ENCODE results near the gene RAB3GAP2. TPM values are rescaled to one million over a fixed set of nuclear protein-coding genes. Genes with fewer than 3 reads are reported as not detected.
"Not testable (repeated sequence)": the region's sequence is repeated elsewhere in the genome, so short reads cannot be mapped to it uniquely, and the experiment has no call there.

RAB3GAP2 gene
- total RNA-seq, 2 experiments from 2014 or later: 49.5 to 55.4 TPM

GRCh38 chr1:220249522-220249921 is 22.7 kb downstream of the RAB3GAP2 start:
- peaks cover 77% of the 10 kb centered on the region for H3K36me3 Mint-ChIP-seq (ENCODE audit: low read depth)
- ChIA-PET CTCF (no interaction called here), POLR2A (no interaction called here)
- H3K27me3 Mint-ChIP-seq: no peaks in the 10 kb centered on the region
- peaks cover 48% of the 10 kb centered on the region for H3K9me3 Mint-ChIP-seq
- H3K27ac Mint-ChIP-seq: no peak overlapping the region
- H3K4me3 Mint-ChIP-seq: no peak overlapping the region
- H3K4me1 Mint-ChIP-seq: peaks cover 3% of the 10 kb centered on the region
- no peak for DNase-seq

GRCh38 chr1:220248715-220249265 is 23.5 kb downstream of the RAB3GAP2 start:
- POLR2A ChIA-PET, H3K4me3 Mint-ChIP-seq, H3K4me1 Mint-ChIP-seq, H3K27me3 Mint-ChIP-seq, CTCF ChIA-PET, DNase-seq, H3K27ac Mint-ChIP-seq: not testable (repeated sequence)
- Mint-ChIP-seq H3K9me3 (peaks cover 51% of the 10 kb centered on the region), H3K36me3 (ENCODE audit: low read depth) (peaks cover 79% of the 10 kb centered on the region)

- H3K27me3 Mint-ChIP-seq, H3K27ac Mint-ChIP-seq, DNase-seq, POLR2A ChIA-PET, H3K4me3 Mint-ChIP-seq, CTCF ChIA-PET: not testable (repeated sequence)
- H3K9me3 Mint-ChIP-seq: peaks cover 40% of the 10 kb centered on the region
- peaks cover 11% of the 10 kb centered on the region for H3K4me1 Mint-ChIP-seq
- H3K36me3 Mint-ChIP-seq (ENCODE audit: low read depth): peaks cover 58% of the 10 kb centered on the region
Observed at GRCh38 chr1:220245900-220246299, 26.4 kb downstream of the RAB3GAP2 start.

GRCh38 chr1:220243947-220244346 is 28.3 kb downstream of the RAB3GAP2 start:
- no peaks in the 10 kb centered on the region for H3K27me3 Mint-ChIP-seq
- H3K36me3 Mint-ChIP-seq (ENCODE audit: low read depth): peaks cover 43% of the 10 kb centered on the region
- no peak overlapping the region for H3K27ac Mint-ChIP-seq
- no peak overlapping the region for H3K4me3 Mint-ChIP-seq
- ChIA-PET POLR2A (no interaction called here), CTCF (no interaction called here)
- peaks cover 23% of the 10 kb centered on the region for H3K9me3 Mint-ChIP-seq
- no peak for DNase-seq
- H3K4me1 Mint-ChIP-seq: peaks cover 11% of the 10 kb centered on the region

GRCh38 chr1:220241072-220241663 is 31.1 kb downstream of the RAB3GAP2 start:
- H3K4me3 Mint-ChIP-seq: no peak overlapping the region
- peaks cover 11% of the 10 kb centered on the region for H3K4me1 Mint-ChIP-seq
- no peak overlapping the region for H3K27ac Mint-ChIP-seq
- ChIA-PET POLR2A (no interaction called here), CTCF (no interaction called here)
- H3K36me3 Mint-ChIP-seq (ENCODE audit: low read depth): peaks cover 30% of the 10 kb centered on the region
- no peaks in the 10 kb centered on the region for H3K27me3 Mint-ChIP-seq
- DNase-seq: no peak
- H3K9me3 Mint-ChIP-seq: peaks cover 8% of the 10 kb centered on the region

GRCh38 chr1:220239966-220240365 is 32.3 kb downstream of the RAB3GAP2 start:
- Mint-ChIP-seq H3K9me3 (peaks cover 5% of the 10 kb centered on the region), H3K27ac (no peak overlapping the region), H3K27me3 (no peaks in the 10 kb centered on the region), H3K4me1 (peaks cover 9% of the 10 kb centered on the region), H3K4me3 (no peak overlapping the region), H3K36me3 (ENCODE audit: low read depth) (peaks cover 23% of the 10 kb centered on the region)
- CTCF ChIA-PET: no interaction called here
- POLR2A ChIA-PET: no interaction called here
- no peak for DNase-seq

- DNase-seq: no peak
- Mint-ChIP-seq H3K27ac (no peak overlapping the region), H3K4me1 (peaks cover 7% of the 10 kb centered on the region), H3K9me3 (peaks cover 2% of the 10 kb centered on the region), H3K27me3 (no peaks in the 10 kb centered on the region), H3K4me3 (no peak overlapping the region), H3K36me3 (ENCODE audit: low read depth) (peaks cover 15% of the 10 kb centered on the region)
- POLR2A ChIA-PET: no interaction called here
- CTCF ChIA-PET: interaction anchor here (1.5 kb wide), 1 partner anchor 12 kb away, joined by 3 read pairs; no protein-coding TSS in a partner anchor
Observed at GRCh38 chr1:220239213-220239612, 33.0 kb downstream of the RAB3GAP2 start.

GRCh38 chr1:220236278-220236677 is 36.0 kb downstream of the RAB3GAP2 start:
- H3K36me3 Mint-ChIP-seq (ENCODE audit: low read depth): peaks cover 19% of the 10 kb centered on the region
- H3K27ac Mint-ChIP-seq, H3K9me3 Mint-ChIP-seq, H3K27me3 Mint-ChIP-seq, POLR2A ChIA-PET, H3K4me3 Mint-ChIP-seq, H3K4me1 Mint-ChIP-seq, DNase-seq: not testable (repeated sequence)
- CTCF ChIA-PET: interaction anchor here (0.6 to 1.0 kb wide), 2 partner anchors 9 to 68 kb away, joined by 3 read pairs; no protein-coding TSS in a partner anchor

GRCh38 chr1:220235462-220235861 is 36.8 kb downstream of the RAB3GAP2 start:
- no peak for DNase-seq
- Mint-ChIP-seq H3K27me3 (no peaks in the 10 kb centered on the region), H3K4me1 (no peaks in the 10 kb centered on the region), H3K36me3 (ENCODE audit: low read depth) (peaks cover 24% of the 10 kb centered on the region), H3K4me3 (no peak overlapping the region), H3K27ac (no peak overlapping the region), H3K9me3 (no peaks in the 10 kb centered on the region)
- POLR2A ChIA-PET: interaction anchor here (0.6 kb wide), 1 partner anchor 639 kb away, joined by 3 read pairs; no protein-coding TSS in a partner anchor
- CTCF ChIA-PET: interaction anchor here (1.0 kb wide), 1 partner anchor 9 kb away, joined by 3 read pairs; no protein-coding TSS in a partner anchor

- Mint-ChIP-seq H3K36me3 (ENCODE audit: low read depth) (peaks cover 29% of the 10 kb centered on the region), H3K4me1 (no peaks in the 10 kb centered on the region), H3K27me3 (no peaks in the 10 kb centered on the region), H3K4me3 (no peak overlapping the region), H3K9me3 (no peaks in the 10 kb centered on the region), H3K27ac (no peak overlapping the region)
- CTCF ChIA-PET: no interaction called here
- POLR2A ChIA-PET: no interaction called here
- no peak for DNase-seq
Observed at GRCh38 chr1:220233927-220234326, 38.3 kb downstream of the RAB3GAP2 start.

GRCh38 chr1:220229771-220230170 is 42.5 kb downstream of the RAB3GAP2 start:
- Mint-ChIP-seq H3K9me3 (no peaks in the 10 kb centered on the region), H3K27me3 (no peaks in the 10 kb centered on the region), H3K36me3 (ENCODE audit: low read depth) (peaks cover 51% of the 10 kb centered on the region), H3K4me3 (no peak overlapping the region), H3K4me1 (no peaks in the 10 kb centered on the region), H3K27ac (no peak overlapping the region)
- no peak for DNase-seq
- ChIA-PET POLR2A (interaction anchor here (0.5 kb wide), 1 partner anchor 82 kb away, joined by 3 read pairs; no protein-coding TSS in a partner anchor), CTCF (interaction anchor here (0.7 to 1.3 kb wide), 2 partner anchors 11 to 13 kb away, joined by 3 to 4 read pairs; no protein-coding TSS in a partner anchor)

GRCh38 chr1:220227393-220227792 is 44.9 kb downstream of the RAB3GAP2 start:
- Mint-ChIP-seq H3K4me1 (no peaks in the 10 kb centered on the region), H3K36me3 (ENCODE audit: low read depth) (peaks cover 47% of the 10 kb centered on the region), H3K27me3 (no peaks in the 10 kb centered on the region), H3K9me3 (no peaks in the 10 kb centered on the region), H3K27ac (no peak overlapping the region), H3K4me3 (no peak overlapping the region)
- ChIA-PET CTCF (interaction anchor here (0.6 to 1.7 kb wide), 4 partner anchors 11 to 28 kb away, joined by 3 read pairs; no protein-coding TSS in a partner anchor), POLR2A (no interaction called here)
- no peak for DNase-seq

GRCh38 chr1:220226752-220227151 is 45.5 kb downstream of the RAB3GAP2 start:
- peaks cover 44% of the 10 kb centered on the region for H3K36me3 Mint-ChIP-seq (ENCODE audit: low read depth)
- no peaks in the 10 kb centered on the region for H3K9me3 Mint-ChIP-seq
- H3K4me3 Mint-ChIP-seq: no peak overlapping the region
- ChIA-PET CTCF (interaction anchor here (0.6 to 1.5 kb wide), 2 partner anchors 9 to 12 kb away, joined by 3 read pairs; no protein-coding TSS in a partner anchor), POLR2A (no interaction called here)
- H3K27ac Mint-ChIP-seq: no peak overlapping the region
- no peak for DNase-seq
- H3K4me1 Mint-ChIP-seq: no peaks in the 10 kb centered on the region
- H3K27me3 Mint-ChIP-seq: no peaks in the 10 kb centered on the region
